DND-41 (cell line): ENCODE results near the gene OR2C3.

ENCODE experiments used
- ATAC-seq: fragments of 200-7000 bp; cut with Tn5 transposase; 3 replicates; pipeline ENCODE4 v1.9.1; 2021; ENCODE audit warnings: low read depth; ENCODE audit not compliant: insufficient read depth
- DNase-seq: peaks from one replicate; pipeline ENCODE4 v3.0.0-alpha.2; 2020
- H2AFZ ChIP-seq: 2 replicates; pipeline ENCODE4 v1.6.0; 2012; ENCODE audit warnings: low read depth, low read length
- H3K27ac ChIP-seq: 2 replicates; pipeline ENCODE4 v1.5.1; 2012; ENCODE audit warnings: low read length, inconsistent platforms
- H3K27me3 ChIP-seq: fragments of 200-600 bp; sonication (generic); 2 replicates; pipeline ENCODE4 v1.6.0; 2012; ENCODE audit warnings: low read length, mild to moderate bottlenecking, inconsistent platforms; ENCODE audit not compliant: insufficient read depth, poor library complexity
- H3K36me3 ChIP-seq: 2 replicates; pipeline ENCODE4 v1.5.1; 2012; ENCODE audit warnings: low read length, inconsistent platforms; ENCODE audit not compliant: insufficient read depth
- H3K4me1 ChIP-seq: 2 replicates; pipeline ENCODE4 v1.5.1; 2012; ENCODE audit warnings: mild to moderate bottlenecking, low read length; ENCODE audit not compliant: insufficient read depth
- H3K4me2 ChIP-seq: 2 replicates; pipeline ENCODE4 v1.6.0; 2012; ENCODE audit warnings: mild to moderate bottlenecking, moderate library complexity, low read length, inconsistent platforms; ENCODE audit not compliant: insufficient read depth
- H3K4me3 ChIP-seq, 2 experiments: fragments of 200-600 bp in 1 of 2; shearing (Covaris generic) in 1 of 2; 2 replicates each; pipeline ENCODE4 v1.5.1; 2012 to 2016; ENCODE audit warnings: inconsistent platforms in 2 of 2, low read length in 2 of 2, mild to moderate bottlenecking in 2 of 2, low read depth in 1 of 2, moderate library complexity in 1 of 2
- H3K79me2 ChIP-seq: 2 replicates; pipeline ENCODE4 v1.6.0; 2012; ENCODE audit warnings: low read length, inconsistent platforms; ENCODE audit not compliant: insufficient read depth
- H3K9ac ChIP-seq: 2 replicates; pipeline ENCODE4 v1.6.0; 2012; ENCODE audit warnings: low read depth, mild to moderate bottlenecking, inconsistent platforms, low read length, moderate library complexity
- H3K9me3 ChIP-seq: 2 replicates; pipeline ENCODE4 v1.5.1; 2012; ENCODE audit warnings: low read length, moderate library complexity, mild to moderate bottlenecking, inconsistent platforms; ENCODE audit not compliant: insufficient read depth, severe bottlenecking
- H4K20me1 ChIP-seq: 2 replicates; pipeline ENCODE4 v1.6.0; 2012; ENCODE audit warnings: low read length; ENCODE audit not compliant: insufficient read depth
- CTCF ChIP-seq: IDR thresholded peaks from 2 replicates; pipeline ENCODE4 v1.5.1; 2012; ENCODE audit warnings: borderline replicate concordance, low read length, moderate library complexity, mild to moderate bottlenecking; ENCODE audit not compliant: poor library complexity, severe bottlenecking; ENCODE audit errors: extremely low read depth
- EZH2 ChIP-seq: IDR thresholded peaks from 3 replicates; pipeline ENCODE4 v1.6.1; 2012; ENCODE audit warnings: borderline replicate concordance, low read depth, mild to moderate bottlenecking, moderate library complexity, low read length, inconsistent platforms; ENCODE audit not compliant: severe bottlenecking

The OR2C3 gene

GRCh38 chr1:247538561-247538960 lies 2.3 kb upstream of the OR2C3 start:
- Histone ChIP-seq H4K20me1 (no peaks in the 10 kb centered on the region), H3K9me3 (no peaks in the 10 kb centered on the region), H2AFZ (no peak overlapping the region), H3K4me2 (no peak overlapping the region), H3K4me1 (no peaks in the 10 kb centered on the region), H3K36me3 (no peaks in the 10 kb centered on the region), H3K27ac (no peak overlapping the region), H3K27me3 (peaks cover 3% of the 10 kb centered on the region), H3K79me2 (no peaks in the 10 kb centered on the region), H3K9ac (no peak overlapping the region), H3K4me3 (no peak overlapping the region)
- no peak for DNase-seq
- TF ChIP-seq EZH2 (no peak), CTCF (no peak)
- no peak for ATAC-seq

GRCh38 chr1:247535402-247535801 lies 838 bp downstream of the OR2C3 start:
- ATAC-seq (no peak), DNase-seq (no peak)
- no peaks in the 10 kb centered on the region for H3K79me2 ChIP-seq
- no peaks in the 10 kb centered on the region for H3K9me3 ChIP-seq
- no peak overlapping the region for H3K27ac ChIP-seq
- TF ChIP-seq CTCF: no peak
- no peak for TF ChIP-seq EZH2
- H3K4me2 ChIP-seq: no peak overlapping the region
- no peaks in the 10 kb centered on the region for H3K27me3 ChIP-seq
- no peak overlapping the region for H3K4me3 ChIP-seq
- H3K36me3 ChIP-seq: no peaks in the 10 kb centered on the region
- H3K9ac ChIP-seq: no peak overlapping the region
- H3K4me1 ChIP-seq: no peaks in the 10 kb centered on the region
- H4K20me1 ChIP-seq: no peaks in the 10 kb centered on the region
- H2AFZ ChIP-seq: no peak overlapping the region

GRCh38 chr1:247531937-247532336 lies 4.3 kb downstream of the OR2C3 start:
- no peak for DNase-seq
- Histone ChIP-seq H3K4me3 (no peak overlapping the region), H3K27ac (no peak overlapping the region), H3K4me1 (no peaks in the 10 kb centered on the region), H3K36me3 (no peaks in the 10 kb centered on the region), H3K9ac (no peak overlapping the region), H4K20me1 (no peaks in the 10 kb centered on the region), H3K4me2 (no peak overlapping the region), H3K79me2 (no peaks in the 10 kb centered on the region), H2AFZ (no peak overlapping the region), H3K27me3 (no peaks in the 10 kb centered on the region), H3K9me3 (no peaks in the 10 kb centered on the region)
- TF ChIP-seq EZH2 (no peak), CTCF (no peak)
- ATAC-seq: no peak

- Histone ChIP-seq H2AFZ (no peak overlapping the region), H3K9me3 (no peaks in the 10 kb centered on the region), H3K27me3 (no peaks in the 10 kb centered on the region), H4K20me1 (no peaks in the 10 kb centered on the region), H3K79me2 (no peaks in the 10 kb centered on the region), H3K27ac (no peak overlapping the region), H3K9ac (no peak overlapping the region), H3K4me1 (no peaks in the 10 kb centered on the region), H3K4me2 (no peak overlapping the region), H3K4me3 (no peak overlapping the region), H3K36me3 (no peaks in the 10 kb centered on the region)
- no peak for DNase-seq
- TF ChIP-seq EZH2 (no peak), CTCF (no peak)
- no peak for ATAC-seq
These were observed 5.5 kb downstream of the OR2C3 start for GRCh38 chr1:247530785-247531184.
